Body of pancreas (tissue), 4 donors: ENCODE results near the gene ANKRD34B. TPM values are rescaled to one million over a fixed set of nuclear protein-coding genes. Genes with fewer than 3 reads are reported as not detected.

Experiments used
- ATAC-seq: fragments of 150-250 bp; one replicate; pipeline ENCODE4 v1.9.1; 2016
- DNase-seq, 4 donors: peaks; one replicate each; pipeline ENCODE4 v3.0.0-alpha.2; 2019
- H3K27ac ChIP-seq, 4 donors: fragments of 200-600 bp; sonication (generic); 1 replicate in 3 of 4; 2 replicates in 1 of 4; pipeline versions ENCODE4 v1.5.1 to v1.6.1; 2016 to 2019; ENCODE audit warnings: mild to moderate bottlenecking in 1 of 4, mixed read lengths in 1 of 4, moderate library complexity in 1 of 4
- H3K27me3 ChIP-seq, 2 donors: fragments of 200-600 bp; sonication (generic); one replicate each; pipeline ENCODE4 v1.6.0; 2016; ENCODE audit warnings: mild to moderate bottlenecking in 1 of 2
- H3K36me3 ChIP-seq, 2 donors: fragments of 200-600 bp; sonication (generic); replicated peaks in 1 of 2; 2 replicates each; pipeline ENCODE4 v1.5.1; 2016; ENCODE audit warnings: low read depth in 2 of 2; ENCODE audit not compliant: insufficient read depth in 1 of 2
- H3K4me1 ChIP-seq: fragments of 200-600 bp; sonication (generic); one replicate; pipeline ENCODE4 v1.6.0; 2016
- H3K4me3 ChIP-seq, 2 donors: fragments of 200-600 bp; sonication (generic); 1 replicate in 1 of 2; 2 replicates in 1 of 2; pipeline ENCODE4 v1.5.1; 2016 to 2019
- H3K9me3 ChIP-seq, 3 donors: fragments of 200-600 bp; sonication (generic); 1 replicate in 2 of 3; 2 replicates in 1 of 3; pipeline ENCODE4 v1.5.1; 2016
- POLR2A ChIP-seq, 3 donors: fragments of 450-650 bp; IDR thresholded peaks; one replicate each; pipeline ENCODE4 v1.6.1; 2016; ENCODE audit warnings: antibody characterized with exemption in 3 of 3, mild to moderate bottlenecking in 2 of 3
- WGBS, 2 donors: methylation state at CpG; one replicate each; pipeline ENCODE4 v1.1.5; 2017; 5-methylcytosine and 5-hydroxymethylcytosine counted together
- intact Hi-C: fragments of 100-400 bp; cut with DNase I; formaldehyde crosslinking; loops from one replicate; pipeline ENCODE4 v1.15.1; 2023
- total RNA-seq, 2 donors: library from RNA; depleted of rRNA; stranded (reverse); fragments of >200 nt; gene quantifications; one replicate each; pipeline ENCODE4 v1.1.0, GENCODE V29; 2016
- TF ChIP-seq, protein P1 (sequence below), 7 experiments: fragments of 450-650 bp in 4 of 7; fragments of 200-600 bp in 3 of 7; sonication (generic) in 3 of 7; IDR thresholded peaks; one replicate each; pipeline ENCODE4 v1.5.1; 2016 to 2019; ENCODE audit warnings: antibody characterized with exemption in 7 of 7

The ANKRD34B gene
- total RNA-seq, 2 donors from 2014 or later = not detected

GRCh38 chr5:80609692-80610091 is 39.6 kb upstream of the ANKRD34B start:
- WGBS, 2 donors = 75 to 81% methylated on average over 1 of the region's 1 CpG
- H3K4me3 ChIP-seq = no peak overlapping the region
- DNase-seq (no peak), ATAC-seq (no peak)
- no peaks in the 10 kb centered on the region for H3K9me3 ChIP-seq
- TF ChIP-seq, protein P1, sequence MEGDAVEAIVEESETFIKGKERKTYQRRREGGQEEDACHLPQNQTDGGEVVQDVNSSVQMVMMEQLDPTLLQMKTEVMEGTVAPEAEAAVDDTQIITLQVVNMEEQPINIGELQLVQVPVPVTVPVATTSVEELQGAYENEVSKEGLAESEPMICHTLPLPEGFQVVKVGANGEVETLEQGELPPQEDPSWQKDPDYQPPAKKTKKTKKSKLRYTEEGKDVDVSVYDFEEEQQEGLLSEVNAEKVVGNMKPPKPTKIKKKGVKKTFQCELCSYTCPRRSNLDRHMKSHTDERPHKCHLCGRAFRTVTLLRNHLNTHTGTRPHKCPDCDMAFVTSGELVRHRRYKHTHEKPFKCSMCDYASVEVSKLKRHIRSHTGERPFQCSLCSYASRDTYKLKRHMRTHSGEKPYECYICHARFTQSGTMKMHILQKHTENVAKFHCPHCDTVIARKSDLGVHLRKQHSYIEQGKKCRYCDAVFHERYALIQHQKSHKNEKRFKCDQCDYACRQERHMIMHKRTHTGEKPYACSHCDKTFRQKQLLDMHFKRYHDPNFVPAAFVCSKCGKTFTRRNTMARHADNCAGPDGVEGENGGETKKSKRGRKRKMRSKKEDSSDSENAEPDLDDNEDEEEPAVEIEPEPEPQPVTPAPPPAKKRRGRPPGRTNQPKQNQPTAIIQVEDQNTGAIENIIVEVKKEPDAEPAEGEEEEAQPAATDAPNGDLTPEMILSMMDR (IDR thresholded peaks at IDR 0.05) = no peak
- no peak for TF ChIP-seq POLR2A (IDR thresholded peaks at IDR 0.05)
- no peaks in the 10 kb centered on the region for H3K4me1 ChIP-seq
- H3K27me3 ChIP-seq = no peaks in the 10 kb centered on the region
- H3K36me3 ChIP-seq = no peaks in the 10 kb centered on the region
- no peak overlapping the region for H3K27ac ChIP-seq
- intact Hi-C loops = no loop called here

DNA sequence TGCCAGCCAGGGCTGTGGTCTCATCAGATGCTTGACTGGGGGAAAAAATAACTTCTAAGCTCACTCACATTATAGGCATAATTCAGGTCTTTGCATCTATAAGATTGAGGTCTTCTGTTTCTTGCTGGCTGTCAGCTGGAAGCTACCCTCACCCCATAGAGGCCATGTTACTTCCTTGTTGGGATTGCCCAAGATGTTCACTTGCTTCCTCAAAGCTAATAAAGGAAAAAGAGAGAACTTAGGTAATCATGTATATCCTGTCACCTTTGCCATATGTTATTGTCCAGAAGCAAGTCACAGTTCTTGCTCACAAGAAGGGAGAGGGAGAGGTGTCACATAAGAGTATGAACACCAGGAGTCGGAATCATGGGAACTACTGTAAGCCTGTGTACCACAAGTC is 38.7 kb upstream of the ANKRD34B start:
- Histone ChIP-seq H3K27ac (no peak overlapping the region), H3K36me3 (no peaks in the 10 kb centered on the region), H3K9me3 (no peaks in the 10 kb centered on the region), H3K27me3 (no peaks in the 10 kb centered on the region), H3K4me1 (no peaks in the 10 kb centered on the region), H3K4me3 (no peak overlapping the region)
- intact Hi-C loops = no loop called here
- no peak for DNase-seq
- WGBS, 2 donors = 96% methylated on average over 1 of the region's 1 CpG
- TF ChIP-seq POLR2A (IDR thresholded peaks at IDR 0.05) = no peak
- TF ChIP-seq, protein P1 (IDR thresholded peaks at IDR 0.05) = no peak
- no peak for ATAC-seq

DNA sequence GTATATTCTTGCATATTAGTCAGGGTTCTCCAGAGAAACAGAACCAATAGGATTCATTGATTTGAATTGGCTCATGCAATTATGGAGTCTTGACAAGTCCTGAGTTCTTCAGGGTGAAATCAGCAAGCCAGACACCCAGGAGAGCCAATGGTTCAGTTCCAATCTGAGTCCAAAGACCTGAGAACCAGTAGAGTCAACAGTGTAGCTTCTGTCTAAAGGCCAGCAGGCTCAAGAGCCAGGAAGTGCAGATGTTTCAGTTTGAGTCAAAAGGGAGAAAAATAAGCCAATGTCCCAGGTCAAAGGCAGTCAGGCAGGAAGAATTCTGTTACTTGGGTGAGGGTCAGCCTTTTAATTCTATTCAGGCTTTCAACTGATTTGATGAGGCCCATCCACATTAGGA is 37.8 kb upstream of the ANKRD34B start:
- Histone ChIP-seq H3K27ac (no peak overlapping the region), H3K4me3 (no peak overlapping the region), H3K9me3 (no peaks in the 10 kb centered on the region), H3K36me3 (no peaks in the 10 kb centered on the region), H3K4me1 (no peaks in the 10 kb centered on the region), H3K27me3 (no peaks in the 10 kb centered on the region)
- DNase-seq = no peak
- no peak for ATAC-seq
- TF ChIP-seq POLR2A (IDR thresholded peaks at IDR 0.05) = no peak
- TF ChIP-seq, protein P1 (IDR thresholded peaks at IDR 0.05) = no peak
- intact Hi-C loops = no loop called here

- no peak for ATAC-seq
- no peak overlapping the region for H3K27ac ChIP-seq
- no peak overlapping the region for H3K4me3 ChIP-seq
- TF ChIP-seq, protein P1 (IDR thresholded peaks at IDR 0.05) = no peak
- no peak for TF ChIP-seq POLR2A (IDR thresholded peaks at IDR 0.05)
- DNase-seq = no peak
- no peaks in the 10 kb centered on the region for H3K36me3 ChIP-seq
- H3K27me3 ChIP-seq = no peaks in the 10 kb centered on the region
- intact Hi-C loops = no loop called here
- no peaks in the 10 kb centered on the region for H3K4me1 ChIP-seq
- no peaks in the 10 kb centered on the region for H3K9me3 ChIP-seq
These were observed 37.3 kb upstream of the ANKRD34B start for GRCh38 chr5:80607343-80607742.

- Histone ChIP-seq H3K27ac (no peak overlapping the region), H3K36me3 (no peaks in the 10 kb centered on the region), H3K27me3 (no peaks in the 10 kb centered on the region), H3K9me3 (no peaks in the 10 kb centered on the region), H3K4me1 (no peaks in the 10 kb centered on the region), H3K4me3 (no peak overlapping the region)
- TF ChIP-seq, protein P1 (IDR thresholded peaks at IDR 0.05) = no peak
- TF ChIP-seq POLR2A (IDR thresholded peaks at IDR 0.05) = no peak
- no peak for ATAC-seq
- intact Hi-C loops = no loop called here
- WGBS, 2 donors = 90 to 95% methylated on average over 2 of the region's 2 CpGs
- DNase-seq = no peak
These were observed 31.0 kb upstream of the ANKRD34B start for GRCh38 chr5:80600943-80601693.
